Measurements from ENCODE around the gene PTGES2. TPM values are rescaled to one million over a fixed set of nuclear protein-coding genes. Genes with fewer than 3 reads are reported as not detected.

PTGES2 gene
- total and polyA plus RNA-seq, 2 of the 13 experiments (the other 11 are each of a cell fraction or from before 2014, with no cell fraction given): 63.7 to 79.8 TPM

GRCh38 chr9:128115187-128116103 lies 12.1 kb downstream of the PTGES2 start (continued):
- TF ChIP-seq ZNF562 (CRISPR knock-in tag; IDR thresholded peaks at IDR 0.05; ENCODE audit: borderline replicate concordance) (no peak), ZFP62 (CRISPR knock-in tag; IDR thresholded peaks at IDR 0.05) (no peak), NFYC (CRISPR knock-in tag; IDR thresholded peaks at IDR 0.05) (peak; percentile 13; the same call in 1 of the 2 replicates), ZNF569 (CRISPR knock-in tag; IDR thresholded peaks at IDR 0.05; ENCODE audit: borderline replicate concordance) (peak; percentile 39; the same call in 1 of the 2 replicates), EZH2 (conservative IDR thresholded peaks at IDR 0.05; ENCODE audit: low read depth, low read length) (no peak), ZNF3 (CRISPR knock-in tag; IDR thresholded peaks at IDR 0.05) (no peak; the same call in 1 of the 2 replicates), ZNF121 (CRISPR knock-in tag; IDR thresholded peaks at IDR 0.05) (peak; percentile 89), SIX1 (CRISPR knock-in tag; IDR thresholded peaks at IDR 0.05; ENCODE audit: borderline replicate concordance) (peak; percentile 57; the same call in 1 of the 2 replicates), TARDBP (CRISPR knock-in tag; IDR thresholded peaks at IDR 0.05) (peak; percentile 94), ZNF33A (CRISPR knock-in tag; IDR thresholded peaks at IDR 0.05; ENCODE audit: borderline replicate concordance) (no peak), ZBTB21 (CRISPR knock-in tag; IDR thresholded peaks at IDR 0.05) (0 out of 2 replicates have a peak, but pooled peaks have one; percentile 40), ZNF24 (IDR thresholded peaks at IDR 0.05) (no peak), ZNF468 (CRISPR knock-in tag; IDR thresholded peaks at IDR 0.05) (no peak), POLR2AphosphoS5 (IDR thresholded peaks at IDR 0.05; ENCODE audit: low read depth, low read length) (no peak), NCOA1 (CRISPR knock-in tag; IDR thresholded peaks at IDR 0.05) (0 out of 2 replicates have a peak, but pooled peaks have one; percentile 86), FOXC1 (CRISPR knock-in tag; IDR thresholded peaks at IDR 0.05; ENCODE audit: borderline replicate concordance) (peak; percentile 64), TCF7 (IDR thresholded peaks at IDR 0.05; ENCODE audit: low read depth) (peak; percentile 91), ZNF878 (CRISPR knock-in tag; IDR thresholded peaks at IDR 0.05) (peak; percentile 32; the same call in 1 of the 2 replicates), SIX4 (CRISPR knock-in tag; IDR thresholded peaks at IDR 0.05) (0 out of 2 replicates have a peak, but pooled peaks have one; percentile 36), WIZ (CRISPR knock-in tag; IDR thresholded peaks at IDR 0.05) (no peak), GTF3A (CRISPR knock-in tag; conservative IDR thresholded peaks at IDR 0.05) (0 out of 2 replicates have a peak, but pooled peaks have one; percentile 82), ELF4 (CRISPR knock-in tag; IDR thresholded peaks at IDR 0.05; ENCODE audit: borderline replicate concordance) (peak; percentile 87; the same call in 1 of the 2 replicates), HDAC6 (IDR thresholded peaks at IDR 0.05; ENCODE audit: low read depth, low read length) (no peak)
- TF ChIP-seq, protein P1, sequence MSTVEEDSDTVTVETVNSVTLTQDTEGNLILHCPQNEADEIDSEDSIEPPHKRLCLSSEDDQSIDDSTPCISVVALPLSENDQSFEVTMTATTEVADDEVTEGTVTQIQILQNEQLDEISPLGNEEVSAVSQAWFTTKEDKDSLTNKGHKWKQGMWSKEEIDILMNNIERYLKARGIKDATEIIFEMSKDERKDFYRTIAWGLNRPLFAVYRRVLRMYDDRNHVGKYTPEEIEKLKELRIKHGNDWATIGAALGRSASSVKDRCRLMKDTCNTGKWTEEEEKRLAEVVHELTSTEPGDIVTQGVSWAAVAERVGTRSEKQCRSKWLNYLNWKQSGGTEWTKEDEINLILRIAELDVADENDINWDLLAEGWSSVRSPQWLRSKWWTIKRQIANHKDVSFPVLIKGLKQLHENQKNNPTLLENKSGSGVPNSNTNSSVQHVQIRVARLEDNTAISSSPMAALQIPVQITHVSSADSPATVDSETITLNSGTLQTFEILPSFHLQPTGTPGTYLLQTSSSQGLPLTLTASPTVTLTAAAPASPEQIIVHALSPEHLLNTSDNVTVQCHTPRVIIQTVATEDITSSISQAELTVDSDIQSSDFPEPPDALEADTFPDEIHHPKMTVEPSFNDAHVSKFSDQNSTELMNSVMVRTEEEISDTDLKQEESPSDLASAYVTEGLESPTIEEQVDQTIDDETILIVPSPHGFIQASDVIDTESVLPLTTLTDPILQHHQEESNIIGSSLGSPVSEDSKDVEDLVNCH (CRISPR knock-in tag; IDR thresholded peaks at IDR 0.05): peak; percentile 94; the same call in 1 of the 2 replicates
- TF ChIP-seq, protein P2, sequence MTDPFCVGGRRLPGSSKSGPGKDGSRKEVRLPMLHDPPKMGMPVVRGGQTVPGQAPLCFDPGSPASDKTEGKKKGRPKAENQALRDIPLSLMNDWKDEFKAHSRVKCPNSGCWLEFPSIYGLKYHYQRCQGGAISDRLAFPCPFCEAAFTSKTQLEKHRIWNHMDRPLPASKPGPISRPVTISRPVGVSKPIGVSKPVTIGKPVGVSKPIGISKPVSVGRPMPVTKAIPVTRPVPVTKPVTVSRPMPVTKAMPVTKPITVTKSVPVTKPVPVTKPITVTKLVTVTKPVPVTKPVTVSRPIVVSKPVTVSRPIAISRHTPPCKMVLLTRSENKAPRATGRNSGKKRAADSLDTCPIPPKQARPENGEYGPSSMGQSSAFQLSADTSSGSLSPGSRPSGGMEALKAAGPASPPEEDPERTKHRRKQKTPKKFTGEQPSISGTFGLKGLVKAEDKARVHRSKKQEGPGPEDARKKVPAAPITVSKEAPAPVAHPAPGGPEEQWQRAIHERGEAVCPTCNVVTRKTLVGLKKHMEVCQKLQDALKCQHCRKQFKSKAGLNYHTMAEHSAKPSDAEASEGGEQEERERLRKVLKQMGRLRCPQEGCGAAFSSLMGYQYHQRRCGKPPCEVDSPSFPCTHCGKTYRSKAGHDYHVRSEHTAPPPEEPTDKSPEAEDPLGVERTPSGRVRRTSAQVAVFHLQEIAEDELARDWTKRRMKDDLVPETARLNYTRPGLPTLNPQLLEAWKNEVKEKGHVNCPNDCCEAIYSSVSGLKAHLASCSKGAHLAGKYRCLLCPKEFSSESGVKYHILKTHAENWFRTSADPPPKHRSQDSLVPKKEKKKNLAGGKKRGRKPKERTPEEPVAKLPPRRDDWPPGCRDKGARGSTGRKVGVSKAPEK (CRISPR knock-in tag; IDR thresholded peaks at IDR 0.05; ENCODE audit: borderline replicate concordance): peak; percentile 64; the same call in 1 of the 2 replicates
